Inferior parietal cortex (tissue), 1 donor: Measurements from ENCODE around the gene CNIH4.
"Not testable (repeated sequence)": the region's sequence is repeated elsewhere in the genome, so short reads cannot be mapped to it uniquely, and the experiment has no call there.

Experiments used
- DNase-seq: peaks from one replicate; pipeline ENCODE4 v3.0.0-alpha.2; 2016; ENCODE audit errors: extremely low spot score

CNIH4 gene

DNA sequence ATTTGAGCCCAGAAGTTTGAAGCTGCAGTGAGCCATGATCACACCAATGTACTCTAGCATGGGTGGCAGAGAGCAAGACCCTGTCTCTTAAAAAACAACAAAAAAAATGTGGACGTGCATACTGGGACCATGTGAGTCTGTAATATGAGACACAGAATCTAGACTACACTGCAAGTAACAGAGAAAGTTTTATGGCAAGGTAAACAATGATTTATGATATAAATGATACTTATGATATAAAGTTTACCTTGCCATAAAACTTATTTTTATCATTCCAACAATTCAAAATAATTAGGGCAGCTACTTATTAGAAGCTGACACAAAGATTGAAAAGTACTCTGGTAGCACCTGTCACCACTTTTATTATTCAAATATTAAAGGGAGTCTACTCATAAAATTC, 43.2 kb downstream of the CNIH4 start:
- no peak for DNase-seq

DNA sequence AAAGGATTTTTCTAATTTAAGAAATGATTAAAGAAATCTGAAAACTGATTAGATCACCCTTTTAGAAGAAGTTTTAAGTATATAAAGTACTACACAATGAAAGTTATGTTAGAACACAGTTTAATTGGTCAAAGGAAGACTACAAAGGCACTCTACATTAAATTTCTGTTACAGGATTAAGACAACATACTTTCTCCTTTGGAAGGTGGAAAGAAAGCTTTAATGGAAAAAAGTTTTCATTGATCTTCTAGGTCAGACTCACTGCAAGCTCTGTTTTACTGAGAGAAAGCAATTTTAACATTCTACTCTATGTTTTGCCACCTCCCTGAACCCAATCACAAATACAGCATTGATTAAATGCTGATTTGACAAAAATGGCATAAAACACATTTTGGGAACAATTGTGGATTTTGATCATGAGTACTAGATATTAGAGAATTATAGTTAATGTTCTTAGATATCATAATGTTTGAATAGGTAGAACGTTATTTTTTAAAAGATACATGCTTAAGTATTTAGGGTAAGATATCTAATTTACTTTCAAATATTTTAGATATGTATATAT, 45.9 kb downstream of the CNIH4 start:
- DNase-seq = no peak

DNA sequence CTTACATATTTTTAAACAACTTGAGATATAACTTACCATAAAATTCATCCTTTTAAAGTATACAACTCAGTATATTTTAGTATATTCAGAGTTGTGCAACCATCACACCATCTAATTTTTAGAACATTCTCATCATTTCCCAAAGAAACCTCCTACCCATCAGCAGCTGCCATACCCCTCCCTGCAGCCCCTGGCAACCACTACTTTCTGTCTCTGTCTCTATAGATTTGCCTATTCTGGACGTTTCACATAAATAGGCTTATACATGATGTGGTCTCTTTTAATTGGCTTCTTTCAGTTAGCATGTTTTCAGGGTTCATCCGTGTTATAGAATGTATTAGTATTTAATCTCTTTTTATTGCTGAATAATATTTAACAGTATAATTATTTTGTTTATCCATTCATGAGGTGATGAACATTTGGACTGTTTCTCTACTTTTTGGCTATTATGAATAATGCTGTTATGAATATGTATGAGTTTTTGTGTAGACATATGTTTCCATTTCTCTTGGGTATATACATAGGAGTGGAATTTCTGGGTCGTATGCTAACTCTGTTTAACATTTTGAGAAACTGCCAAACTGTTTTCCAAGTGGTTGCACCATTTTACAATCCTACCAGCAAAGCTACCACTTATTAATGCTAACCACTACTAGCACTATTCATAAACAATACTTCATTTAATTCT, 48.4 kb downstream of the CNIH4 start:
- DNase-seq = no peak

DNA sequence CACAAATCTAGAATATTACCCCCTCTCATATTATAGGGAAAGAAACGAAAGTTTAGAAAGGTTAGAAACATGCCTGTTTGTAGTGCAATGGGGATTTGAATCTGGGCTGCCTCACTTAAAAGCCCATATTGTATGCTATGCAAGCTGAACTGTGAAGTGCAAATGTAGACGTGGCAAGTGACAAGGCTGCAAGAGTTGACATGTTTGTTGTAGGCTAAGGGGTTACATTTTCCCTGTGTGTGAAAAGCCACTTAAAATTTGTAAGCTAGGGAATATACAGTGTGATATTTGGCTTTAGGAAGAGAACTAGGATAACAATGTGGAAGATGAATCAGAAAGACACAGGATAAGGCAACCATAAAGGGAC, 48.9 kb downstream of the CNIH4 start:
- no peak for DNase-seq

DNA sequence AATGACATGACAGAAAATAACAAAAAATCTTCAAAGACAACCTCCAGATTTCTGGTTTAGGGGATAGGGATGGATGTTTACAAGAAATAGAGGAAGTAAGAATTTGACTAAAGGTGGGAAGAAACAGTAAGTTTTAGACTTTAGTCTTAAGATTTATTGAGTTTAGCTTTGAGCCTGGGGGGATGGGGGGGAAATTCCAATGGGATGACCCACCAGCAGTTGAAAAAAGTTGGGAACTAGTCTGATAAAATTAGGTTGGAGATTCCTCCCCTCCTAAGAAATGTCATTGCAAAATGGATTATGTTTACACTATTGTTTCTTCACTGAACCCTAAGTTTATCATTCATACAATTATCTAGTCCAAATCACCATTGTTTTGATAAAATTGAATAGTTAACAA, 49.5 kb downstream of the CNIH4 start:
- DNase-seq = no peak

DNA sequence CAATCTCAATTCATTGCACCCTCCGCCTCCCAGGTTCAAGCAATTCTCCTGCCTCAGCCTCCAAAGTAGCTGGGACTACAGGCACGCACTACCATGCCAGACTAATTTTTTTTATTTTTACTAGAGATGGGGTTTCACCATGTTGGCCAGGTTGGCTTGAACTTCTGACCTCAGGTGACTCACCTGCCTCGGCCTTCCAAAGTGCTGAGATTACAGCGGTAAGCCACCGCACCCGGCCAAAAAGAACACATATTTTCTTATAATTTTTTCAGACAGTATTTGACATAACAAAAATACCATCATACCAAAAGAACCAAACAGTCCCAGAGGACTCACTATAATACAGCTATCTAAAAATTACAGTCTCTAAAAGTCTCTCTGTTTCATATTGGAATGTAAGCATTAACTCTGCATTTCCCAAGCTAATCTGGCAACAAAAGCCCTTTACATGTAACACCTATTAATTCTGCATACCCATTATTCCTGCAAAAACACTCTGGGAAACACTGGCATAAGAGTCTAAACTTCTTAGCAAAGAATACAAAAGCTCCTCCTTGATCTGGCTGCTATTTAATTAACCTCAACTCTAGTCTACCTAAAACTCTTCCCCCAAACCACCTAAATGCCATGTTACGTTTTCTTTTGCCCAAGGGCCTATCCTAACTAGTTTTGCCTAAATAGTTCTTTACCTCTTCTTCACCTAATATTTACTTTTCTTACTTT, 51.1 kb downstream of the CNIH4 start:
- DNase-seq = no peak

DNA sequence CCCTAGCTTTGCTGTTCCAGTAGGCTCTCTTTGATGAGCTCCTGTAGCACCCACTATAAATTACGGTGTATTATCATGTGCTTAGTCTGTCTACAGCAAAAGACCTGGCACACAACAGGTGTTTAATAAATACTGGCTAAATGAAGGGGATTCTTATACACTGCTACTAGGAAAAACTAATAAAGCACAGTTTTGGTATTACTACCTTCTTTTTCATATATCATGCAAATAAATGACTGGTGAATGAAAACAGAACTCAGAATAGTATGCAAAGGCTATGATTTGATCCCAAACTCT, 51.6 kb downstream of the CNIH4 start:
- DNase-seq = no peak

DNA sequence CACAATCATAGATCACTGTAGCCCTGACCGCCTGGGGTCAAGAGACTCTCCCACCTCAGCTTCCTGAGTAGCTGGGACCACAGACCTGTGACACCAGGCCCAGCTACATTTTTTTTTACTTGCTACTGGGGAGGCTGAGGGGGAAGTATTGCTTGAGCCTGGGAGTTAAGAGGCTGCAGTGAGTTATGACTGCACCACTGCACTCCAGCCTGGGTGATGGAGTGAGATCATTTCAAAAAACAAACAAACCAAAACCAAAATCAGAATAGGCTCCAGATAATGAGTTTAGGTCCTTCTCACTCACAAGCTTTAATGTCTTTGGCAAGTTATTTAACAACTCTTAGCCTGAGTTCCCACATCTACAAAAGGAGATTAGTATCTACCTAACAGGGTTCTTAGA, 55.1 kb downstream of the CNIH4 start:
- DNase-seq = no peak

DNA sequence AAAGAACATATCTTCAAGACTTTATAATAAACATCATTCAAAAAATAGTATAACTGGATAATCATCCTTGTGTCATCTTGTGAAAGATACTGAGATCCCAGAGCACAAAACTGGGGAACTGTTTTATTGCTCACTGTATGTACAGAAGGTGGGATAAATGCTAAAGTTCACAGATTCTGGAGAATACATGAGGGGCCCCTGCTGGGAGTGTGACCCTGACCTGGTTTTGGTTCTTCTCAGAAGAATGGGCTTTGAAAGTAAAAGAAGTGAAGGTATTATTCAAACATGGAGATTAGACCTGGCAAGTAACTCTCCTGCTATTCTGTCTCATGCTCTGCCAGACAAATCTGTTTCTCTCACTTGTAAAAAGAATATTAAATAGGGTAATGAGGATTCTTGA, 63.4 kb downstream of the CNIH4 start:
- DNase-seq = no peak

DNA sequence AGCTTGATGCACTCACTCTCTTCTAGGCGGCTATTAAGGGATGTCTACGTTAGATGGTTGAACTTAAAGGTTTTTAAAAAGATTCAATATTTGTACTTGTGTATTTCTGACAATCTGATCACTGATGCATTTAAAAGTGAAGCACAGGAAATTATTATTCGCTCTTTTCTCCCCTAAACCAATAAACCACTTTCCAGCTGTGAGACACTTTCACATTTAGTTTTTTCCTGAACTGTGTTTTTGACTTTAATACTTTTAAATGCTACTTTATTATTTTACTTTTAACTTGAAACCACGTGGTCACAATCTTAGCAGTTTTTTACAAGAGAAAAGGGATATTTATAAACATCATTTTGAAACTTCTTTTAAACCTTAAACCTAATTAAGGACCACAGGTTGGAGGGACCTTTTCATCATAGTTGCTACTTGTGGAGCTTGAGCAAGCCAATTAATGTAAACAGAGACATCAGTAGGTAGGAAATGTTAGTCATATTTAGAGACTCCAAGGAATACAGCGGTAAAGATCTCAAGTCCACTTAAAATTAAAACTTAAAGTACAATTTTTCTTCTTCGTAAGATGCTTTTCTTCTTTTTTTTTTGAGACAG, 68.7 kb downstream of the CNIH4 start:
- no peak for DNase-seq

DNA sequence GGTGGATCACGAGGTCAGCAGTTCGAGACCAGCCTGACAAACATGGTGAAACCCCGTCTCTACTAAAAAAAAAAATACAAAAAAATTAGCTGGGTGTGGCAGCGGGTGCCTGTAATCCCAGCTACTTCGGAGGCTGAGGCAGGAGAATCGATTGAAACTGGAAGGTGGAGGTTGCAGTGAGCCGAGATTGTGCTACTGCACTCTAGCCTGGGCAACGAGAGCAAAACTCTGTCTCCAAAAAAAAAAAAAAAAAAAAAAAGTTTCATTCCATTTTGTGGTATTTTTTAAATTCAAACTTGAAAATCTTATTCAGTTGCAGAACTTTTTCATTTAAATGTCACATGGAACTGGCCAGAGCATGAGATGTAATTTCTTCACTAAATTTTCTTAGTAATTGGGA, 70.2 kb downstream of the CNIH4 start:
- DNase-seq = not testable (repeated sequence)

DNA sequence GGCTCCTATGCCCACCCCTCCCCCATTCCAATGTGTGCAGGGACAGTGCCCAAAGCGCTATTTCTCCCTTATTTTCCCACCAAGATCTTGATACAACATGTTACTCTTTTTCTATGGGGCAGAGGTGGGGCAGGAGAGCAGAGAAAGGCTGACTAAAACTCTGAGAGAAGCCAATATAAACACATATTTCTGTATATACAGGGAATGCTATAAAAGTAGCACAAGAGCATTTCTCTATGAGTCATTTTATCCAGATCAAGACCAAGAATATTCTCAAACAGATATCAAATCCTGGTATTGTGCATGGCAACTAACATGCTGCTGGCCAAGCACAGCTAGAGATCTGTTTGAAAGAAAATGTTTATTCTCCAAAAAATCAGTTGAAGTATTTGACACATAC, 70.7 kb downstream of the CNIH4 start:
- DNase-seq = no peak

DNA sequence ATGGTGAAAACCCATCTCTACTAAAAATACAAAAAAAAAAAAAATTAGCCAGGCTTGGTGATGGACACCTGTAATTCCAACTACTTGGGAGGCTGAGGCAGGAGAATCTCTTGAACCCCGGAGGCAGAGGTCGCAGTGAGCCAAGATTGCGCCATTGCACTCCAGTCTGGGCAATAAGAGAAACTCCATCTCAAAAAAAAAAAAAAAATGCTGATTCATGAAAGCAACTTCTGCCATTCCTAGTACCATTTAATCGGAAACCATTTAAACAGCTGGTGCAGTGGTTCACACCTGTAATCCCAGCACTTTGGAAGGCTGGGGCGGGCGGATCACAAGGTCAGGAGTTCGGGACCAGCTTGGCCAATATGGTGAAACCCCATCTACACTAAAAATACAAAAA, 72.0 kb downstream of the CNIH4 start:
- not testable (repeated sequence) for DNase-seq
